Mammary epithelial cell (primary cell): ENCODE measurements around the gene RPN1.

ENCODE experiments used
- EZH2 ChIP-seq: IDR thresholded peaks from 2 replicates; pipeline ENCODE4 v1.6.1; 2012; ENCODE audit warnings: low read length, inconsistent platforms, borderline replicate concordance
- TF ChIP-seq, protein P1 (sequence below), 2 donors: IDR thresholded peaks in 1 of 2; conservative IDR thresholded peaks in 1 of 2; 2 replicates each; pipeline ENCODE4 v1.5.1; 2011 to 2012; ENCODE audit warnings: inconsistent platforms in 2 of 2, low read length in 2 of 2, mild to moderate bottlenecking in 2 of 2, control low read depth in 1 of 2, low read depth in 1 of 2; ENCODE audit not compliant: insufficient read depth in 1 of 2; ENCODE audit errors: extremely low read depth in 1 of 2

DNA sequence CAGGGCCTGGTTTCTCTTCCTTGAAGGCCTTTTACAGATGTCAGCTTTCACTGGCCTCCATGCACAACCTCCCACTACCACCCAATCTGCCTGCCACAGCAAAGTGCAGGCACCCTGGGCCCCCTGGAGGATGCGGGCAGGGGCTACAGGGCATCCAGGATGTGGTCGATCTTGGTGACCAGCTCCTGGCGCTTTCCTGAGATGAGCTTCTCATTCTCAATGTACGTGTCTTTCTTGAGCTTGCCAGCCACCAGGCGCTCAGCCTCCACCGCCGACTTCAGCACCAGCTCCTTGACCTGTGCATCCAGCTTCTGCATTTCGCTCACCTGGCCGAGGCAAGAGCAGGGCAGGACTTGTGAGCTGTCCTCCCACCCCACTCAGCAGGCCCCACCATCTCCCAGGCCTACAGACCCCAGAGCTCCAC is 30.3 kb downstream of the RPN1 start:
- TF ChIP-seq, protein P1, sequence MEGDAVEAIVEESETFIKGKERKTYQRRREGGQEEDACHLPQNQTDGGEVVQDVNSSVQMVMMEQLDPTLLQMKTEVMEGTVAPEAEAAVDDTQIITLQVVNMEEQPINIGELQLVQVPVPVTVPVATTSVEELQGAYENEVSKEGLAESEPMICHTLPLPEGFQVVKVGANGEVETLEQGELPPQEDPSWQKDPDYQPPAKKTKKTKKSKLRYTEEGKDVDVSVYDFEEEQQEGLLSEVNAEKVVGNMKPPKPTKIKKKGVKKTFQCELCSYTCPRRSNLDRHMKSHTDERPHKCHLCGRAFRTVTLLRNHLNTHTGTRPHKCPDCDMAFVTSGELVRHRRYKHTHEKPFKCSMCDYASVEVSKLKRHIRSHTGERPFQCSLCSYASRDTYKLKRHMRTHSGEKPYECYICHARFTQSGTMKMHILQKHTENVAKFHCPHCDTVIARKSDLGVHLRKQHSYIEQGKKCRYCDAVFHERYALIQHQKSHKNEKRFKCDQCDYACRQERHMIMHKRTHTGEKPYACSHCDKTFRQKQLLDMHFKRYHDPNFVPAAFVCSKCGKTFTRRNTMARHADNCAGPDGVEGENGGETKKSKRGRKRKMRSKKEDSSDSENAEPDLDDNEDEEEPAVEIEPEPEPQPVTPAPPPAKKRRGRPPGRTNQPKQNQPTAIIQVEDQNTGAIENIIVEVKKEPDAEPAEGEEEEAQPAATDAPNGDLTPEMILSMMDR (conservative IDR thresholded peaks at IDR 0.05 in 1 of 2, IDR thresholded peaks at IDR 0.05 in 1 of 2; ENCODE audit: extremely low read depth in 1 of 2, insufficient read depth in 1 of 2, low read depth in 1 of 2, low read length in 2 of 2): no peak
- TF ChIP-seq EZH2: no peak
